ENCODE data around the gene ARFIP2. TPM values are rescaled to one million over a fixed set of nuclear protein-coding genes. Genes with fewer than 3 reads are reported as not detected.

ARFIP2 gene
- polyA plus RNA-seq, 3 donors: 29.6 to 38.4 (median 33.5) TPM

DNA sequence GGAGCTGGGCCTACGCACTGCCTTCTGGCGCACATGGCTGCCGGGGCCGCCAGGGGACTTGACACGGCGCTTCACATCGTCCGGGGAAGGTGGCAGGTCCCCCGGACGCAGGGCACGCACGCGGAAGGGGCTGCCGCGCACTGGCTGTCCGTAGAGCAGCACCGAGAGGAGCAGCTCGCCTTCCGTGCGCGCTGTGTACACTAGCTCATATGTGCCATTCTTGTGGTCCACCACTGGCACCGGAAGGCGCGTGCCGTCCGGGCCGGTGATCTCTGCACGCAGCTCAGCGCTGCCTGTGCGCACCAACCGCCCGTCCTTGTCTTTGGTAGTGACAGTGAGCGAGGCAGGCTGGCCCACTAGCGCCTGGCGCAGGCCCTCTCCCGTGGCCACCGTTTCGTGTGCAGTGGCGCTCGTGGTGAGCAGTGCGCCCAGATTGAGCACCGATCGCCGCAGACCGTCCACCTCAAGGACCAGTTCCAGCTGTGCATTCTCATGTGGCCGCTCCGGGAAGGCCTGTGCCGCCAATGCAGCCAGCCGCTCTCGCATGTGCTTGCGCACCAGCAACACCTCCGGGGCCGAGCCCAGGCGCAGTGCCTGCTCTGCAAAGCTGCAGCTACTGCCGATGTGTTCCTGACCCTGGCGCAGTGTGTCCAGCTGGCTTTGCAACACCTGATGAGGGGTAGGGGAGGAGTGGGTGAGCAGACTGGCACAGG is 24.6 kb downstream of the ARFIP2 start:
- H3K27ac ChIP-seq (ENCODE audit: low read depth, low read length): no peak overlapping the region
- whole genome bisulfite sequencing, 3 donors: 96 to 97% (median 97%) methylated on average over 56 of the region's 56 CpGs

DNA sequence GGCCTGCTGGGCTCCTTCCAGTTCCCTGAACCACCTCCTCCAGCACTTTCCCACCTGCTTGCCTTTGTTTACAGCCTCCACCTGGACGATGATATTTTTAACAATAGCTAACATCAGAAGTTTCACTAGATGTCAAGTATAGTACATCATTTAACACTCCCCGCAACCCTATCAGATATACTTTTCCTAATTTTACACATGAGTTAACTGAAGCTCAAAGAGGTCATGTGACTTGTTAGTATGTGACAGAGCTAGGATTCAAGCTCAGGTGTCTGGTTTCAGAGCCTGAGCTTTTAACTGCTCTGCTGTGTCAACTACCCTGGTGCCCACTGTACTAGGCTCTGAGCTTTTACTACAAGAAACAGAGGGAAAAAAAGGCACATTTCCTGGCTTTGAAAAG is 26.1 kb downstream of the ARFIP2 start:
- 62 to 89% (median 69%) methylated on average over 2 of the region's 2 CpGs for WGBS, 3 donors
- no peak overlapping the region for H3K27ac ChIP-seq (ENCODE audit: low read depth, low read length)

GRCh38 chr11:6453152-6453551 is 28.0 kb downstream of the ARFIP2 start:
- WGBS, 3 donors: 91 to 96% (median 95%) methylated on average over 2 of the region's 2 CpGs
- no peak overlapping the region for H3K27ac ChIP-seq (ENCODE audit: low read depth, low read length)

DNA sequence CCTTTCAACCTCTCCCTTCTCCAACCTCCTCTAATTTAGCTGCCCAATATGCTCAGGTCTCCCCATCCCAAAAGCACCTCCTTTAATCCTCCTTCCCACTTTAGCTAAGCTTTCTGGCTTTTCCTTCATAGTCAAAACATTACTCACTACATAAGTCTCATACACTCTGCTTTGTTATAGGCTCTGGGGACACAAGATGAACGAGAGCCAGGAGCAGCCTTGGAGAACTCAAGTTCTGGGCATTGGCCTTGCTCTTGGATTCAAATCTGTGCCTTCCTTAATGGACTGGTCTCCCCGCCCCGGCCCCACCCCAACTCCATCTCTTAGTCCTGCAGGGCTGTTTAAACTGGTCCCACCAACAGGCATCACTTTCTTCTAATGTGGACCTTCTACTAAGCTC is 28.9 kb downstream of the ARFIP2 start:
- no peak overlapping the region for H3K27ac ChIP-seq (ENCODE audit: low read depth, low read length)
- WGBS, 3 donors: 75 to 88% (median 84%) methylated on average over 3 of the region's 3 CpGs

- WGBS, 3 donors: 82 to 95% (median 86%) methylated on average over 3 of the region's 3 CpGs
Observed at GRCh38 chr11:6448574-6448973, 32.6 kb downstream of the ARFIP2 start.

DNA sequence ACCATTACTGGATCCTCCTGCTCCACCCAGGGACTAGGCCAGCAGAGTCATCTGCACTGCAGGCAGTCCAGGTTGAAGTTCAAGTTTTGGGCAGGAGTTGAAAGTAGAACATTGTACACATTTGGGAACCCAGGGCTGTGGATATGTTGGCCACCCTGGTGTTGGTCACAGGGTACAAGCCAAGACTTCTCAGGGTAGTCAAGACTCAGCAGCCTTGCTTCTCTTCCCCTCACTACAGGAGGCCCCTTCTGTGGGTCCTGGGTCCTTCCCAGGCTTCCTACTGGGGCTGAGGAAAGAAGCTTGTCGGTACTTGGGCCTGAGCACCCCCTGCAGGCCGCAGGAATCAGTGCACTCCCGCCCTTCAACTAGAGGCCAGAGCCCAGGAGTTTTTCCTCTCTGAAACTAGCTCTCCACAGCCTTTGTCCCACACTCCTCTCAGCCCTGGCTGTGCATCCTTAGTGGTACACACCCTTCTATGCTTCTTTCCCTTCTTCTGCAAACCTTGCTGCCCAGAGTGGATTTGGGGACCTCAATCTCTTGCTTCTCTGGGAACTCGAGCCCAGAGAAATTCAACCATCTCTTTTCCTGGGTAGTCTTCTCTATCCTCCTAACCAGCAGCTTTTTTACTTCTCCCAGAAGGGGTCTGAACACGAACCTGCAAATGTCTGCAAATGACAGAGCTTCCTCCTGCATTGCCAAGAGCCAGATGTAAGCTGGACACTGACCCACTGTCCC is 37.7 kb downstream of the ARFIP2 start:
- H3K27ac ChIP-seq (ENCODE audit: low read depth, low read length): no peak overlapping the region
- WGBS, 3 donors: 25 to 27% (median 26%) methylated on average over 5 of the region's 5 CpGs

More at GRCh38 chr11:6448574-6448973, 32.6 kb downstream of the ARFIP2 start:
- no peak overlapping the region for H3K27ac ChIP-seq (ENCODE audit: low read depth, low read length)

GRCh38 chr11:6442441-6442840 is 38.7 kb downstream of the ARFIP2 start:
- no peak overlapping the region for H3K27ac ChIP-seq (ENCODE audit: low read depth, low read length)
- WGBS, 3 donors: 87 to 94% (median 93%) methylated on average over 4 of the region's 4 CpGs

GRCh38 chr11:6440906-6441358 is 40.2 kb downstream of the ARFIP2 start, which contains the start of gene HPX:
Gene HPX, minus strand, starts transcription at chr11:6440987. Its CDS starts 24 bp downstream, at chr11:6440963.
- WGBS, 3 donors: 57 to 74% (median 68%) methylated on average over 3 of the region's 3 CpGs
- H3K27ac ChIP-seq (ENCODE audit: low read depth, low read length): no peak within 1 kb of the TSS

DNA sequence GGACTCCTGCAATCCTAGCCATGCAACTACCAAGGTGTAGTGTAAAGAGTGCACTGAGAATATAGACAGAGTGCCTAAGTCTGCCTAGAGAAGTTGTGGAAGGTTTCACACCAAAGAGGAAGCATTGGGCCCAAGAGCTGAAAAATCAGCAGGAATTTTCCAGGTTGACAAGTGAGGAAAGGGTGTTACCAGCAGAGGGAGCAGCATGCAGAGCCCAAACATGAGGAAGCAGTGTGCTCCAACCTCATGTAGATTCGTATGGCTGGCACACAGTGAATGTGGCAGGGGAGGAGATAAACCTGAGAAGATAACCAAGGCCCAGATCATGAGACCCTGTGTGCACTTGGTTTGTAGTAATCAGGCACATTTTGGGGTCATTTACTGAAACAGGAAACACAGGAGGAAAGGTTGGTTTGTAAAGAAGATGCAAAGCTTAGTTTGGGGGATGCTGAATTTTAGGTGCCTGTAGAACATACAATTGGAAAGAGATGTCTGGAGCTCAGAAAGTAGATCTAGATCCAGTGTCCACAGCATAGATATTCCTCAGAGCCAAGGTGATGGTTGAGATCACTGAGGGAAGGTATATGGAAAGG is 42.1 kb downstream of the ARFIP2 start:
- no peak overlapping the region for H3K27ac ChIP-seq (ENCODE audit: low read depth, low read length)
- WGBS, 3 donors: 4 to 7% (median 6%) methylated on average over 1 of the region's 1 CpG

GRCh38 chr11:6437993-6438392 is 43.1 kb downstream of the ARFIP2 start:
- H3K27ac ChIP-seq (ENCODE audit: low read depth, low read length): no peak overlapping the region
- WGBS, 3 donors: 52 to 72% (median 60%) methylated on average over 3 of the region's 3 CpGs

DNA sequence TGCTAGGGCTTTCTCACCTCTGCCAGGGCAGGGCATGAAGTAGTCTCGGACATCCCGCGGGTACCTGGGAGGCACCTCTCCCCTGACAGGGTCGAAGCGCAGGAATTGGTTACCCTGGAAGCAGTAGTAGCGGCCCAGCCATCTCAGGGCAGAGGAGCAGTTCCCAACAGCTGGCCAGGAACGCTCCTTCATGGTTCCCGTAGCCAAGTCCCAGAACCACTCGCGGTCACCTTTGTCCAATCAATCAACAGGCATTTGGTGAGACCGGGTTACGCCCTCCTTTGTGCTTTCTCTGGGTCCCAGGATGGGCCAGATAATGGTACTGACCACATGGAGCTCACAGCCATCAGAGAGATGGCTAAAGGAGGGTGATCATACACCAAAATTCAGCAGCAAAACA is 43.7 kb downstream of the ARFIP2 start:
- whole genome bisulfite sequencing, 3 donors: 91 to 95% (median 94%) methylated on average over 12 of the region's 12 CpGs

GRCh38 chr11:6433998-6434660 is 47.0 kb downstream of the ARFIP2 start:
- WGBS, 3 donors: 53 to 79% (median 78%) methylated on average over 5 of the region's 5 CpGs
- no peak overlapping the region for H3K27ac ChIP-seq (ENCODE audit: low read depth, low read length)

More for the DNA sequence above, 43.7 kb downstream of the ARFIP2 start:
- no peak overlapping the region for H3K27ac ChIP-seq (ENCODE audit: low read depth, low read length)

DNA sequence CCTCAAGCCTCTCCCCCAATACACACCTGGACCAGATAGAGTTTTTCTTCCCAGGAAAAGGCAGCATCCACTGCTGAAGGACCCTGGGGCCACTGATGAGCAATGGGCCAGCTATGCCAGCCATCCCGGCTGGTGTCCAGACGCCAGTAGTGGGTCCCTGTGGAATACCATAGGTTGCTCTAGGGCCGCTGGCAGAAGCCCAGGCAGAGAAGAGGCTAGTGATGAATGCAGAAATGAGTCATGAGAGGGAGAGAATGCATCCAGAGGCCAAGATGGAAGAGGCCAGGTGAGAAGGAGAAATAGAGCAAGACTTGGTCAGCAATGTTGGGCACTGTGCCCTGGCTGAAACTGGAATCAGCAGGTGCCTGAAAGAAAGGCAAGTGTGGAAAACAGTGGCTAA is 49.3 kb downstream of the ARFIP2 start:
- no peak overlapping the region for H3K27ac ChIP-seq (ENCODE audit: low read depth, low read length)
- 78 to 86% (median 85%) methylated on average over 3 of the region's 3 CpGs for WGBS, 3 donors

DNA sequence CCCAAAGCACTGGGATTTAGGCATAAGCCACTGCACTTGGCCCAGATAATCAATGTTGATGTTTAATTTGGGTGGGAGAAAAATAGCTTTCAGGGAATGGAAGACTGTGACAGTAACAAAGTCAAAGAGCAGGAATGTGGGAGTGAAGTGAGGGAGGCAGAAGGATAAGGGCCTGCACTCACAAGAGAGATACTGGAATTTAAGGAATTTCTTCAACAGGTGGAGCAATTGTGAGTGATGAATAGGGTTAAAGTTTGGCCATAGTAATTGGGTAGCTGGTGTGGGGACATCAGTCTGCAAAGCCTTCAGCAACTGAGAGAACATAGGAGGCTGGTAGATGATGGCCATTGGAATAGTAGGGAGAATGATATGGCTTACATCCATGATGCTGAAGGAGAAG is 53.6 kb downstream of the ARFIP2 start:
- H3K27ac ChIP-seq (ENCODE audit: low read depth, low read length): no peak overlapping the region

Other genes starting within 250 kb of the ARFIP2 start
- gene FHIP1B, start 246.7 kb downstream of the ARFIP2 start, polyA plus RNA-seq: 10 to 100 TPM; 23.7 to 35.4 (median 27.4) TPM
- gene CNGA4, start 242.2 kb downstream of the ARFIP2 start, polyA plus RNA-seq: under 1 TPM; 0.13 to 0.56 (median 0.18) TPM
- gene CCKBR, start 221.5 kb downstream of the ARFIP2 start, polyA plus RNA-seq: 1 to 10 TPM in 2 of 3 donors, under 1 TPM in 1; 0.22 to 3.8 (median 2.5) TPM
- 10 to 100 TPM; 19.8 to 94.6 (median 78.6) TPM for gene CAVIN3, start 160.8 kb downstream of the ARFIP2 start, polyA plus RNA-seq
- 10 to 100 TPM; 17.8 to 24.5 (median 19.9) TPM for gene SMPD1, start 90.9 kb downstream of the ARFIP2 start, polyA plus RNA-seq
- 10 to 100 TPM; 15.9 to 23.4 (median 23.0) TPM for gene APBB1, start 62.2 kb downstream of the ARFIP2 start, polyA plus RNA-seq
- gene HPX, start 40.3 kb downstream of the ARFIP2 start, polyA plus RNA-seq: under 1 TPM in 2 of 3 donors, not detected in 1; 0.45 to 0.54 TPM
- 10 to 100 TPM; 11.5 to 16.6 (median 12.8) TPM for gene TRIM3, start 7.4 kb downstream of the ARFIP2 start, polyA plus RNA-seq
- 10 to 100 TPM; 15.6 to 27.1 (median 25.8) TPM for gene TIMM10B, start 170 bp upstream of the ARFIP2 start, polyA plus RNA-seq
- gene DNHD1, start 15.9 kb upstream of the ARFIP2 start, polyA plus RNA-seq: 10 to 100 TPM in 2 of 3 donors, 1 to 10 TPM in 1; 2.7 to 13.7 (median 10.6) TPM
- 10 to 100 TPM in 2 of 3 donors, 1 to 10 TPM in 1; 8.6 to 16.0 (median 16.0) TPM for gene RRP8, start 122.3 kb upstream of the ARFIP2 start, polyA plus RNA-seq
- 100 to 1,000 TPM; 105 to 149 (median 120) TPM for gene ILK, start 122.4 kb upstream of the ARFIP2 start, polyA plus RNA-seq
- gene TAF10, start 130.9 kb upstream of the ARFIP2 start, polyA plus RNA-seq: 100 to 1,000 TPM in 2 of 3 donors, 10 to 100 TPM in 1; 75.3 to 111 (median 106) TPM
- 10 to 100 TPM; 18.7 to 49.0 (median 39.9) TPM for gene TPP1, start 138.1 kb upstream of the ARFIP2 start, polyA plus RNA-seq
- 1 to 10 TPM; 3.0 to 9.3 (median 8.2) TPM for gene DCHS1, start 174.5 kb upstream of the ARFIP2 start, polyA plus RNA-seq
- 10 to 100 TPM; 23.4 to 34.1 (median 34.0) TPM for gene MRPL17, start 202.0 kb upstream of the ARFIP2 start, polyA plus RNA-seq

Measured in adipose tissue (tissue), 3 donors.